ENCODE data around the gene SRF. TPM values are rescaled to one million over a fixed set of nuclear protein-coding genes. Genes with fewer than 3 reads are reported as not detected.
A peak's percentile ranks its signal among the peaks of the same experiment; 100 is the strongest.

SRF gene
- total RNA-seq, 4 donors from 2014 or later = 18.2 to 109 (median 36.9) TPM

DNA sequence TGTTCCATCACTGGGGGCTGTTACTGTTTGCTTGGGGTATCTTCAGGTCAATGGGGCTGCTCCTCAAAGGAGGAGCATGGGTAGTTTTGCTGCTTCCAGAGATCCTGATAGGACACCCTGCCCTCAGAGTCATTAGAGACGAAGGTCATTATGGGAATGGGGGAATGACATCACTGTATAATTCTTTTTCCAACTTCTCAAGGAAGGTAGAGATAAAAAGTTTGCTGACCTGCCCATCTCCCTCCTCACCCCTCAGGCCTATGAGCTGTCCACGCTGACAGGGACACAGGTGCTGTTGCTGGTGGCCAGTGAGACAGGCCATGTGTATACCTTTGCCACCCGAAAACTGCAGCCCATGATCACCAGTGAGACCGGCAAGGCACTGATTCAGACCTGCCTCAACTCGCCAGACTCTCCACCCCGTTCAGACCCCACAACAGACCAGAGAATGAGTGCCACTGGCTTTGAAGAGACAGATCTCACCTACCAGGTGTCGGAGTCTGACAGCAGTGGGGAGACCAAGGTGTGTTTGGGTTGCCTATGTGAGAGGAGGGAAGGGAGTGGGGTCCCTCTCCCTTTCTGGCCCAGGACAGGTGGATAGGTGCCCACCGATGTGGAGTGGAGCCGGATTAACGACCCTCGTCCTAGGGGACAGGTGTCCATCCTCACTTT, 2.7 kb downstream of the SRF start:
- DNase-seq = no peak
- Histone ChIP-seq H3K4me3 (peak overlapping the region; percentile 80 to 100), H3K27me3 (no peaks in the 10 kb centered on the region), H3K36me3 (no peaks in the 10 kb centered on the region), H3K4me1 (peaks cover 8 to 13% of the 10 kb centered on the region in 2 donors), H3K27ac (peak overlapping the region; percentile 97 to 100), H3K9me3 (no peaks in the 10 kb centered on the region)
- intact Hi-C loops (cut with DNase I; ENCODE audit: low total_unique reads) = no loop called here
- TF ChIP-seq POLR2A (IDR thresholded peaks at IDR 0.05) = no peak
- TF ChIP-seq, protein P1, sequence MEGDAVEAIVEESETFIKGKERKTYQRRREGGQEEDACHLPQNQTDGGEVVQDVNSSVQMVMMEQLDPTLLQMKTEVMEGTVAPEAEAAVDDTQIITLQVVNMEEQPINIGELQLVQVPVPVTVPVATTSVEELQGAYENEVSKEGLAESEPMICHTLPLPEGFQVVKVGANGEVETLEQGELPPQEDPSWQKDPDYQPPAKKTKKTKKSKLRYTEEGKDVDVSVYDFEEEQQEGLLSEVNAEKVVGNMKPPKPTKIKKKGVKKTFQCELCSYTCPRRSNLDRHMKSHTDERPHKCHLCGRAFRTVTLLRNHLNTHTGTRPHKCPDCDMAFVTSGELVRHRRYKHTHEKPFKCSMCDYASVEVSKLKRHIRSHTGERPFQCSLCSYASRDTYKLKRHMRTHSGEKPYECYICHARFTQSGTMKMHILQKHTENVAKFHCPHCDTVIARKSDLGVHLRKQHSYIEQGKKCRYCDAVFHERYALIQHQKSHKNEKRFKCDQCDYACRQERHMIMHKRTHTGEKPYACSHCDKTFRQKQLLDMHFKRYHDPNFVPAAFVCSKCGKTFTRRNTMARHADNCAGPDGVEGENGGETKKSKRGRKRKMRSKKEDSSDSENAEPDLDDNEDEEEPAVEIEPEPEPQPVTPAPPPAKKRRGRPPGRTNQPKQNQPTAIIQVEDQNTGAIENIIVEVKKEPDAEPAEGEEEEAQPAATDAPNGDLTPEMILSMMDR (IDR thresholded peaks at IDR 0.05) = no peak

DNA sequence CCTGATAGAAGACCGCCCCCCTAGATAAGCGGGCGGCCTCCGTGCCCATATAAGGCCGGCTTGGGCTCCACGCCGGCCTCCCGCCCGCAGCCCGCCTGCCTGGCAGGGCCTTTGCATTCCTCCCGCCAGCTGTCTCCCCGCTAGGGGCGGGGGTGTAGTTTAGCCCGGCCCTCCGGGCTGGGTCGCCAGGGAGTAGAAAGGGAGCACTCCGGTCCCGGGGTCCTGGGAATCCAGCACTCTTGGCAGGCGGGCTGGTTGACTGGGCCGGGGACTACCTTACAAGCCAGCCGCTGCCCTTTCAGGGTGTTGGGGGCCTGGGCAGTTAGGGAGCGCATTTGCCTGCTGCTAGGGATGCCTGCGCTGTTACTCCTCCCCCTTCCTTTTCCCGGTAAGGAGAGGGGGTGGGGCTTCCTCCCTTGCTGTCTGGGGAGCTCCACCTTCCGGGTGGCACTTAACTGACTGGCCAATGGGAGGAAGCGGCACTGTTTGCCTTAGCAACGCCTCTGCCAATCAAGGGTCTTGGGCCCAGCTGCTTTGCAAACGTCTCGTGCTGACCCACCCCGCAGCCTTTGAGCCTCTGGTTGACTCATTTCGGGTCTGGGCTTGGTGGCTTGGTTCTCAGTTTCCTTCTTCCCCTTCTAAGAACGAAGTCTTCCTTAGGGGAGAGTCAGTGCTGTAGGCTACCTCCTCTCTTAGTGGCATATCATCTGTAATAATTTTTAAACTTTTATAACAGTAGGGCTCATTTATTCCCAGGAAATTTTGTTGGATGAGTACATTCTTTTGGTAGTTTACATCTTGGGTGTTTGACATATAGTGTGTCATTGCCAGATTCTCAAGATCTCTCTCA, 3.4 kb downstream of the SRF start:
- DNase-seq = peak; percentile 95 to 98
- TF ChIP-seq POLR2A (IDR thresholded peaks at IDR 0.05) = peak; percentile 70 to 77
- TF ChIP-seq, protein P1 (IDR thresholded peaks at IDR 0.05) = peak in 3 of 4 experiments; percentile 19 to 48 (median 29)
- Histone ChIP-seq H3K9me3 (no peaks in the 10 kb centered on the region), H3K36me3 (no peaks in the 10 kb centered on the region), H3K27ac (peak overlapping the region; percentile 97 to 100), H3K4me3 (peak overlapping the region; percentile 80 to 100), H3K27me3 (no peaks in the 10 kb centered on the region), H3K4me1 (peaks cover 8 to 13% of the 10 kb centered on the region in 2 donors)
- intact Hi-C loops (cut with DNase I; ENCODE audit: low total_unique reads) = no loop called here

DNA sequence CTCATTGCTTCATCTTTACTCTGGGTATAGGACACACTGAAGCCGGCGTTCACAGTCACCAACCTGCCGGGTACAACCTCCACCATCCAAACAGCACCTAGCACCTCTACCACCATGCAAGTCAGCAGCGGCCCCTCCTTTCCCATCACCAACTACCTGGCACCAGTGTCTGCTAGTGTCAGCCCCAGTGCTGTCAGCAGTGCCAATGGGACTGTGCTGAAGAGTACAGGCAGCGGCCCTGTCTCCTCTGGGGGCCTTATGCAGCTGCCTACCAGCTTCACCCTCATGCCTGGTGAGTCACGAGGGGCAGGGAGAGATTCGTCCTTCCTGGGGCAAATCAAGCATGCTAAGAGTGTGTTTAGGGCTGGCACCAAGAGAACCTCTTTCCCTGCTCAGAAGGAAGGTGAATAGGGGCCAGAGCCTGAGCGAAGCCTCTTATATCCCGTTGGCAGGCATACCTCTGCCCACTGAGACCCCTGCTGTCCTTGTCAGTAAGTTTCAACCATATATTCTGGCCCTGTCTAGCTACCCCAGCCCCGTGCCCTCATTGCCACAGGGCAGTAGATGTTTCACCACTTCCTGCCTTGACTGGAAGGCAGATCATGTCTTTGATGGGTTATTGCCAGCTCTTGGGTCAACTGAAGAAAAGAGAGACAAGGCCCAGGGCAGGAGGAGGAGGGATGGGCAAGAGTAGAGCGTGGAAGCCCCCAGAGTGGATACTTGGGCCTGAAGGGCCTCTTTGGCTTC, 4.8 kb downstream of the SRF start:
- DNase-seq = no peak
- H3K36me3 ChIP-seq = no peaks in the 10 kb centered on the region
- H3K27me3 ChIP-seq = no peaks in the 10 kb centered on the region
- peak overlapping the region; percentile 13 to 97 for H3K27ac ChIP-seq
- H3K4me1 ChIP-seq = peaks cover 8 to 13% of the 10 kb centered on the region in 2 donors
- TF ChIP-seq, protein P1 (IDR thresholded peaks at IDR 0.05) = no peak
- TF ChIP-seq POLR2A (IDR thresholded peaks at IDR 0.05) = no peak
- no peak overlapping the region for H3K4me3 ChIP-seq
- intact Hi-C loops (cut with DNase I; ENCODE audit: low total_unique reads) = no loop called here
- no peaks in the 10 kb centered on the region for H3K9me3 ChIP-seq

DNA sequence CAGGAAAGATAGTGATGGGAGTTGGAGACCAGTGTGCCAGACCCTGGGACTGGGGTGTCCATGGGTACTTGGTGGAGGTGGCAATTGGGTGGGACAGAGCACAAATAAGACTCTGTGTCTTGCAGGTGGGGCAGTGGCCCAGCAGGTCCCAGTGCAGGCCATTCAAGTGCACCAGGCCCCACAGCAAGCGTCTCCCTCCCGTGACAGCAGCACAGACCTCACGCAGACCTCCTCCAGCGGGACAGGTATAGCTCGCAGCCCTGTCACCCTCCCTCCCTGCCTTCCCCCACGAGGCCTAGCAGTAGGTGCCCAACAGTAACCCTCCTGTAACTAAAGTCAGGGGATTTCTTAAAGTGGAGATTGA, 5.3 kb downstream of the SRF start:
- TF ChIP-seq POLR2A (IDR thresholded peaks at IDR 0.05) = no peak
- TF ChIP-seq, protein P1 (IDR thresholded peaks at IDR 0.05) = no peak
- Histone ChIP-seq H3K36me3 (no peaks in the 10 kb centered on the region), H3K27ac (peak overlapping the region in 1 of 2 donors; percentile 97), H3K27me3 (no peaks in the 10 kb centered on the region), H3K4me3 (no peak overlapping the region), H3K4me1 (peaks cover 8 to 13% of the 10 kb centered on the region in 2 donors), H3K9me3 (no peaks in the 10 kb centered on the region)
- no peak for DNase-seq
- intact Hi-C loops (cut with DNase I; ENCODE audit: low total_unique reads) = no loop called here

Measured in uterus (tissue), 4 donors.